HUES64 (cell line): ENCODE data around the gene SNX25.

Experiments
- H3K27ac ChIP-seq: 2 replicates; pipeline ENCODE4 v1.7.0; 2013; ENCODE audit warnings: low read depth, low read length, inconsistent platforms
- H3K27me3 ChIP-seq: 2 replicates; pipeline ENCODE4 v1.6.1; 2013; ENCODE audit warnings: mild to moderate bottlenecking, low read length; ENCODE audit not compliant: insufficient read depth
- H3K36me3 ChIP-seq: 2 replicates; pipeline ENCODE4 v1.6.1; 2013; ENCODE audit warnings: mild to moderate bottlenecking, low read length; ENCODE audit not compliant: insufficient read depth
- H3K4me1 ChIP-seq: 2 replicates; pipeline ENCODE4 v1.6.1; 2013; ENCODE audit warnings: mild to moderate bottlenecking, low read length, moderate library complexity; ENCODE audit not compliant: insufficient read depth
- H3K4me3 ChIP-seq: 2 replicates; pipeline ENCODE4 v1.5.1; 2013; ENCODE audit warnings: mild to moderate bottlenecking, low read length, moderate library complexity
- H3K9ac ChIP-seq: 2 replicates; pipeline ENCODE4 v1.6.1; 2013; ENCODE audit warnings: mild to moderate bottlenecking, low read depth, low read length
- H3K9me3 ChIP-seq: 2 replicates; pipeline ENCODE4 v1.6.1; 2013; ENCODE audit warnings: low read depth, low read length; ENCODE audit not compliant: insufficient read depth
- WGBS: fragments of 150-250, 120-280 bp; methylation state at CpG from one replicate; pipeline ENCODE4 v1.1.7; 2013; ENCODE audit warnings: missing lambda C conversion rate; 5-methylcytosine and 5-hydroxymethylcytosine counted together

SNX25 gene

DNA sequence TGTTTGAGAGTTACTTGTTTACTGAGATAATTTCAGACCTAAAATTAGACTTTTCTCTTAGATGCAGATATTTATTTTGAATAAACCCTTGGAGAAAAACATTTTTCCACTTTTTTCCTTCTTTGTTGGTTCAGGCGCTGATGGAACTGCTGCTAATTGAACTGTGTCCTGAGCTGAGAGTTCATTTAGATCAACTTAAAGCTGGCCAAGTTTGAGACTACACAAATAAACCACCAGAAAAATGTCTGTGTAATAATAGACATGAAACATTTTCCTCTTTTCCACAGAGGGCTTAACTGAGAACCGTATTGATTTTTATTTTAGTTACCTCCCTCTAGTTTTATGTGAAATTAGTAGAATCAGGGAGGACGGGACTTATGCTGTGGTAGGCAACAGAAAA, 153.9 kb downstream of the SNX25 start:
- H3K27ac ChIP-seq: no peak overlapping the region
- 100% methylated on average over 1 of the region's 3 CpGs for WGBS
- peaks cover 9% of the 10 kb centered on the region for H3K36me3 ChIP-seq
- H3K4me3 ChIP-seq: no peak overlapping the region
- no peaks in the 10 kb centered on the region for H3K27me3 ChIP-seq
- H3K4me1 ChIP-seq: no peaks in the 10 kb centered on the region
- no peaks in the 10 kb centered on the region for H3K9me3 ChIP-seq
- H3K9ac ChIP-seq: no peak overlapping the region

DNA sequence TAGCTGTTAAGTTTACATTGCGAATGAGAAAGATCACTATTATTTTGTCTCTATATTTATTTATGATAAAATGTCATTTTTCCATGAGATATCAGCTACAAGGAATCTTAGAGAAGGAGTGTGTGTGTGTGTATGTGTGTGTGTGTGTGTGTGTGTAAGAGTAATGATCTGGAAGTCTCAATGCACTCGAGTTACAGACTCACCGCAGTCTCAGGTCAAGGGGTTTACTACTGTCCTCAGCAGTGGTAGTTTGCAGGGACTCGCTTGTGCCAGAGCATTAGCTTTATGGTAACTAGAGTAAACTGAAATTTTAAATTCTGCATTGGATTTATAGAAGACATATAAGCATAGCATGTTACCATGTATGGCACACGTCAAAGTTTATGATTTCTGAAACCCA, 155.5 kb downstream of the SNX25 start:
- Histone ChIP-seq H3K27me3 (no peaks in the 10 kb centered on the region), H3K27ac (no peak overlapping the region), H3K4me1 (peaks cover 4% of the 10 kb centered on the region; the same call in 1 of the 2 replicates), H3K9me3 (no peaks in the 10 kb centered on the region), H3K4me3 (no peak overlapping the region), H3K36me3 (peaks cover 3% of the 10 kb centered on the region), H3K9ac (no peak overlapping the region)
- 93% methylated on average over 4 of the region's 5 CpGs for WGBS

DNA sequence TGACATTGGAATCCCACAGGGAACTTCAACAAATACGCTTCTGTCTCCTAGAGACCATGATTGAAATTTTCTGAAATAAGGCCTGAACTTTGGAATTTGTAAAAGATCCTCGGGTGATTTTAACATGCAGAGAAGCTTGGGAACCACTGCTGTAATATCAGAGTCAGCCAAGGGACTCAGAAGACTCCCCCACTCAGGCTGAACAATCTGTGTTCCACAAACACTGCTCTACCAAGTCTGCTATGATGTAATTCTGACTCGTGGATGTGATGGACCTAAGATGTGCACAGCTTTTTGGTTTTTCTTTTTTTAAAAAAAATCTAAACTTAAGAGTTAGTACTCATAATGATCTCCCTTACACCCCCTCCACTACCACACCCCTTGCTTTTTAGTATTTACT, 160.3 kb downstream of the SNX25 start:
- H3K9ac ChIP-seq: no peak overlapping the region
- no peak overlapping the region for H3K27ac ChIP-seq
- H3K9me3 ChIP-seq: no peaks in the 10 kb centered on the region
- WGBS: 92% methylated on average over 3 of the region's 3 CpGs
- H3K4me1 ChIP-seq: peaks cover 7% of the 10 kb centered on the region; the same call in 1 of the 2 replicates
- H3K36me3 ChIP-seq: peaks cover 6% of the 10 kb centered on the region; the same call in 1 of the 2 replicates
- no peak overlapping the region for H3K4me3 ChIP-seq
- H3K27me3 ChIP-seq: no peaks in the 10 kb centered on the region

DNA sequence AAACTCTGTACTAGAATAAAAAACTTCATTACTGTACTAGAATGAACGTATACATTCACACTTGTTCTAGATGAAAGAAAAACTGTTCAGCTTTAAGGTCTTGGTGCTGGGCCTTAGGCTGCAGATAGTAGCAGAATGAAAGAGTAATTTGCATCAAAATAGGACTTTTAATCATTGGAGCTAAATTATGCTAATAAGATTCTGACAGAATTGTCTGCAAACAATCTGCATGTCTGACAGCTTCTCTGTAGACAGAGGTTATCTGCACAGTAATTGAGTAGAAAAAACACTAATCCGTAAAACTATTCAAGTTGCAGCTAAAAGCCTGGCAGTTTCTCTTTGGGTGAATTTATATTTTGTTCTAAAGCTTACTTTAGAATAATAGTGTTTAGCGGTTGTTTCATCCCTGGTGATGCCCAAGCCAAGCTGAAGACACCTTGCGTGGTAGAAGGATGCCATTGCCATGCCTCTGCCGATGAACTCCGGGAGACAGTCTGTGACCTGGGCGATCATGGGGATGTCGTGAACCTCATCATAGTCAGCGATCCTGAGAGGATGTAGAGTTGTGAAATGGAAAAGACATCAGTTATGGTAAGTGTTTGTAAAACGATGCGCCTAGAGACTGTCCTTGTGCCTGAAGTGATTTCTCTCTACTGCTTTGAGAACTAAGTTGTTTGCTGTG, 161.0 kb downstream of the SNX25 start:
- Histone ChIP-seq H3K9ac (no peak overlapping the region), H3K27ac (no peak overlapping the region), H3K36me3 (peaks cover 6% of the 10 kb centered on the region; the same call in 1 of the 2 replicates), H3K9me3 (no peaks in the 10 kb centered on the region), H3K27me3 (no peaks in the 10 kb centered on the region), H3K4me1 (peaks cover 7% of the 10 kb centered on the region; the same call in 1 of the 2 replicates), H3K4me3 (no peak overlapping the region)
- WGBS: 95% methylated on average over 11 of the region's 11 CpGs

DNA sequence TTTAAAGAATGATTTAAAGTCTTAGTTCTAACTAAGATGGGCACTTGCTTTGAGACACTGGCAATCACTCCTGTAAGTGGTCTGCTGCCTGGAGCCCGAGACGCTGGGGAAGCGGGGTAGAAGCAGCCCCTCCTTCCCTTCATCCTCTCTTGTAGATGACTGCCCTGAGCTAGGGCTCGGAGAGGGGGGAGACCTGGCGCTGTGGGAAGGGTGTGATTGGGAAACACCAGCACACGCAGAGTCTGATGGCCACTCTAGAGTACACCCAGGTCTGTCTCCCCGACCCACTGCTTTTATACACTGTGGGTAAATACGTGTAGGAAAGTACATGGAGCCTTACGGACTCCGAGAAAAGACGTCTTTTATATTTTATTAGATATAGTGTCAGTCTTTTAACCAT, 162.3 kb downstream of the SNX25 start:
- Histone ChIP-seq H3K36me3 (peaks cover 6% of the 10 kb centered on the region; the same call in 1 of the 2 replicates), H3K27me3 (no peaks in the 10 kb centered on the region), H3K4me3 (no peak overlapping the region), H3K4me1 (peaks cover 7% of the 10 kb centered on the region; the same call in 1 of the 2 replicates), H3K9me3 (no peaks in the 10 kb centered on the region), H3K9ac (no peak overlapping the region), H3K27ac (no peak overlapping the region)
- WGBS: 94% methylated on average over 11 of the region's 11 CpGs

DNA sequence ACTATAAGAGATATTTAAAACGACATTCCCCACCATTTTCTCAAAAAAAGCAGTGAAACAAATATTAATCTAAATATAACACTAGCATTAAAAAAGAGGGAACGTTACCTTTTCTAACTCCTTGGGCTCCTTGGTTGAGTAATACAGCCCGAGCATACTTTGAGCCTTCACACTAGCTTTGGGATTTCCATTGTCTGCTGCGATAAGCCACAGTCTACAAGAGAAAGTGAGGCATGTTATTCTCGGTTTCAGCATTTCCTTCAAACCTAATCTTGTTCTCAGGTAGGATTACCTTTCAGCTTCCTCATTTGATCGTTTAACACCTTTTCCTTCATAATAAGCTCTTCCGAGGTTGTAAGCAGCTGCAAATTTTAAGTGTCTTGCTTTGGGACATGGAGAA, 164.6 kb downstream of the SNX25 start:
- H3K36me3 ChIP-seq: peaks cover 6% of the 10 kb centered on the region; the same call in 1 of the 2 replicates
- peaks cover 9% of the 10 kb centered on the region; the same call in 1 of the 2 replicates for H3K4me1 ChIP-seq
- H3K9me3 ChIP-seq: no peaks in the 10 kb centered on the region
- H3K4me3 ChIP-seq: no peak overlapping the region
- H3K27me3 ChIP-seq: no peaks in the 10 kb centered on the region
- no peak overlapping the region for H3K9ac ChIP-seq
- 95% methylated on average over 7 of the region's 7 CpGs for WGBS
- no peak overlapping the region for H3K27ac ChIP-seq

DNA sequence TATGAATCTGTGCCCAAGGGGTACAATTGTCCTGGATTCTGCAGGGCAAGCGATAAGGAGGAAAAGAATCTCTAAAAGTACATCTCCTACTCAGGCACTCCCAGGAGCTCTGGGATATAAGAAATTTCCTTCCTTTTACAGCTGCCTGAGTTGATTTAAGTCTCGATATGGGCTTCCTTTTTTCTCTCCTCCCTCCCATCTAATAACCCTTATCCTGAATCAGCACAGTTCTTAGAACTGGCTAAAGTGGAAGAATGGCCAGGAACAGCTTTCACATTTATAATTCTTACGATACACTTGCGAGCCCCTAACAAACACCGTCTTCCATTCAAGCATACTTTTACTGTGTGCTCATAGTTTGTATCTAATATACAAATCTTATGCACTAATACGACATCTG, 165.2 kb downstream of the SNX25 start:
- no peak overlapping the region for H3K27ac ChIP-seq

DNA sequence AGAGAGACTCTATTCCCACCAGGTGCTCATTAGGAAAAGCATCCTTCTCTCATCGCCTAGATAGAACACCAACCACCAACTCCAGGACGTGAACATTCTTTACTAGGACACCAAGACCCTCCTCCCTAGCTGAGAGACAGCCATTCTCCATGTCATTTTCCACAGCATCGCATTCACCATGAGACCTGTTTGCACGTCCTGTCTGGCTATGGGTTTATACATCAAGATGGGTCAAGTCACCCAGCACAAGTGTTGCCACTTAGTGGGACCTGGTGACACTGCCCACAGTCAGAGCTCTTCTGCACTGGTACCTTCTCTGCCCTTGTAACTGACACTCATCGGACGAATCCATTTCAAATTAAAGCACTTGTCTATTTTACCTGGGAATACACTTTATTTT, 168.9 kb downstream of the SNX25 start:
- no peaks in the 10 kb centered on the region for H3K27me3 ChIP-seq
- H3K4me3 ChIP-seq: no peak overlapping the region
- peaks cover 6% of the 10 kb centered on the region; the same call in 1 of the 2 replicates for H3K9me3 ChIP-seq
- WGBS: 86% methylated on average over 6 of the region's 6 CpGs
- H3K9ac ChIP-seq: no peak overlapping the region
- H3K4me1 ChIP-seq: peaks cover 3% of the 10 kb centered on the region; the same call in 1 of the 2 replicates
- H3K36me3 ChIP-seq: no peaks in the 10 kb centered on the region
- H3K27ac ChIP-seq: no peak overlapping the region

More for the DNA sequence above, 165.2 kb downstream of the SNX25 start:
- Histone ChIP-seq H3K9ac (no peak overlapping the region), H3K4me1 (peaks cover 8% of the 10 kb centered on the region; the same call in 1 of the 2 replicates), H3K4me3 (no peak overlapping the region), H3K9me3 (no peaks in the 10 kb centered on the region), H3K36me3 (peaks cover 6% of the 10 kb centered on the region; the same call in 1 of the 2 replicates), H3K27me3 (no peaks in the 10 kb centered on the region)
- 96% methylated on average over 6 of the region's 6 CpGs for WGBS

DNA sequence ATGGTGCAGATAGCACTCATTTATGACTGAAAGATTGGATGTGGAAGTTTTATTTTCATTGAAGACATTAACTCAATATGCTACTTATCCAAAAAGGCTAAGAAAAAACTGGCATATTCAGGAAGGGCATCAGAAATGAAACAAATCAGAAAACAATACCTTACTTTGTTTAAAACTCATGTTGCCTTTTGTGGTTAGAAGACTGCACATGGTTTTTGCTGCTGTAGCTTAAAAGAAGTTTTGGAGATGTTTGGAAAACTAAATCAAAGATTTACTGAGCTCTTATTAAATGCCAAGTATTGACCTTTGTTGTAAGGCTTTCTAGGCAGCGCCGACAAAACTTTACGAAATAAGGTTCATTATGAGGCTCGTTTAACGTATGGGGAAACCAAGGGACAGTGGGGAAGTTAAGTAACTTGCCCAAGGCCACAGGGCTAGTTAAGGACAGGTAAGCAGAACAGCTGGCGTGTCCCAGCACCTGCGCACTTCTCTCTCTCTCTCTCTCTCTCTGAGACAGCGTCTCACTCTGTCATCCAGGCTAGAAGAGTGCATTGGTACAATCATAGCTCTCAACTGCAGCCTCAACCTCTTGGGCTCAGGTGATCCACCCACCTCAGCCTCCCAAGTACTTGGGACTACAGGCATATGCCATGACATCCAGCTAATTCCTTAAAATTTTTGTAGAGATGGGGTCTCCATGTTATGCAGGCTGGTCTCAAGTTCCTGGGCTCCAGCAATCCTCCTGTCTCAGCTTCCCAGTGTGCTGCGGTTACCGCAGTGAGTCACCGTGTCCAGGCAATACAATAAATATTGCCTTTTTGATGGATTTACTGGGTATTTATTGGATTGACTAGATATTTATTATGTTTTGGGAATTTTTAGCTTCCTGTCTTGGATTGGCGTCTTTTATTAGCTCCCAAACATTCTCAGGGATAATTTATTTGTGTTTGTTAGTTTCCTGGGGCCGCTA, 170.2 kb downstream of the SNX25 start:
- H3K4me3 ChIP-seq: no peak overlapping the region
- H3K27me3 ChIP-seq: no peaks in the 10 kb centered on the region
- WGBS: 96% methylated on average over 13 of the region's 13 CpGs
- peaks cover 6% of the 10 kb centered on the region; the same call in 1 of the 2 replicates for H3K9me3 ChIP-seq
- peaks cover 3% of the 10 kb centered on the region; the same call in 1 of the 2 replicates for H3K4me1 ChIP-seq
- no peak overlapping the region for H3K9ac ChIP-seq
- H3K27ac ChIP-seq: no peak overlapping the region
- H3K36me3 ChIP-seq: no peaks in the 10 kb centered on the region

DNA sequence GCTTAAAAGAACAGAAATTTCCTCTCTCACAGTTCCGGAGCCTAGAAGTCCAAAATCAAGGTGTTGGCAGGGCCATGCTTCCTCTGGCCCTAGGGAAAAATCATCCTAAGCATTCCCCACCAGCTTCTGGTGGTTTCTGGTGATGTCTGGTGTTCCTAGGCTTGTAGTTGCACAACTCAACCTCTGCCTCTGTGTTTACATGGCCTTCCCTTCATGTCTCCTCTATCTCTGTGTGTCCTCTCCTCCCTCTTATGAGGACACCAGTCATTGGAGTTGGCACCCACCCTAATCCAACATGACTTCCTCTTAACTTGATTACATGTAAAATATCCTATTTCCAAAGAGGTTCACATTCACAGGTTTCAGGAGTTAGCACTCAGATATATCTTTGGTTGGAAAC, 170.9 kb downstream of the SNX25 start:
- WGBS: 81% methylated on average over 1 of the region's 1 CpG
- no peak overlapping the region for H3K4me3 ChIP-seq
- peaks cover 5% of the 10 kb centered on the region; the same call in 1 of the 2 replicates for H3K4me1 ChIP-seq
- H3K36me3 ChIP-seq: no peaks in the 10 kb centered on the region
- H3K27ac ChIP-seq: no peak overlapping the region
- peaks cover 6% of the 10 kb centered on the region; the same call in 1 of the 2 replicates for H3K9me3 ChIP-seq
- no peaks in the 10 kb centered on the region for H3K27me3 ChIP-seq
- no peak overlapping the region for H3K9ac ChIP-seq
